Upper lobe of left lung (tissue), 4 donors: Measurements from ENCODE around the gene KRTAP5-8.

Source experiments
- CTCF ChIP-seq, 6 experiments: fragments of 450-650 bp in 4 of 6; fragments of 200-600 bp in 2 of 6; sonication (generic) in 2 of 6; IDR thresholded peaks; one replicate each; pipeline ENCODE4 v1.5.1; 2016 to 2019; ENCODE audit warnings: antibody characterized with exemption in 6 of 6
- EP300 ChIP-seq, 4 donors: sonication (generic); formaldehyde crosslinking; IDR thresholded peaks; one replicate each; pipeline ENCODE4 v1.5.1; 2017; ENCODE audit warnings: antibody characterized with exemption in 4 of 4, control low read depth in 2 of 4
- POLR2A ChIP-seq, 4 donors: fragments of 450-650 bp; IDR thresholded peaks; one replicate each; pipeline ENCODE4 v1.5.1; 2016 to 2017; ENCODE audit warnings: antibody characterized with exemption in 4 of 4, mild to moderate bottlenecking in 2 of 4
- POLR2AphosphoS5 ChIP-seq, 2 donors: sonication (generic); formaldehyde crosslinking; IDR thresholded peaks; one replicate each; pipeline ENCODE4 v1.5.1; 2017; ENCODE audit warnings: antibody characterized with exemption in 2 of 2

- TF ChIP-seq POLR2A (IDR thresholded peaks at IDR 0.05) (no peak), CTCF (IDR thresholded peaks at IDR 0.05) (no peak), POLR2AphosphoS5 (IDR thresholded peaks at IDR 0.05) (no peak), EP300 (IDR thresholded peaks at IDR 0.05) (no peak)
Measured at GRCh38 chr11:71505001-71505400, 32.8 kb upstream of the KRTAP5-8 start.
